Esophagus muscularis mucosa (tissue), 4 donors: ENCODE measurements around the gene CHRNA4. TPM values are rescaled to one million over a fixed set of nuclear protein-coding genes. Genes with fewer than 3 reads are reported as not detected.
A peak's percentile ranks its signal among the peaks of the same experiment; 100 is the strongest.

Experiments
- DNase-seq: peaks from one replicate; pipeline ENCODE4 v3.0.0-alpha.2; 2017; ENCODE audit errors: extremely low spot score
- H3K27ac ChIP-seq, 4 donors: fragments of 200-600 bp; sonication (generic); replicated peaks in 1 of 4; 1 replicate in 3 of 4; 2 replicates in 1 of 4; pipeline ENCODE4 v1.5.1; 2016 to 2019; ENCODE audit warnings: mild to moderate bottlenecking in 1 of 4
- H3K27me3 ChIP-seq, 4 donors: fragments of 200-600 bp; sonication (generic); one replicate each; pipeline versions ENCODE4 v1.5.1 to v1.6.0; 2016 to 2019
- H3K36me3 ChIP-seq, 4 donors: fragments of 200-600 bp; sonication (generic); one replicate each; pipeline ENCODE4 v1.5.1; 2016 to 2019
- H3K4me1 ChIP-seq, 4 donors: fragments of 200-600 bp; sonication (generic); one replicate each; pipeline ENCODE4 v1.5.1; 2016 to 2019
- H3K4me3 ChIP-seq, 4 donors: fragments of 200-600 bp; sonication (generic); 1 replicate in 2 of 4; 2 replicates in 2 of 4; pipeline ENCODE4 v1.5.1; 2016 to 2019; ENCODE audit warnings: mild to moderate bottlenecking in 4 of 4, moderate library complexity in 1 of 4
- H3K9me3 ChIP-seq, 4 donors: fragments of 200-600 bp; sonication (generic); 1 replicate in 3 of 4; 2 replicates in 1 of 4; pipeline ENCODE4 v1.5.1; 2016 to 2019
- CTCF ChIP-seq, 3 experiments: fragments of 200-600 bp in 2 of 3; fragments of 450-650 bp in 1 of 3; sonication (generic) in 2 of 3; IDR thresholded peaks; one replicate each; pipeline ENCODE4 v1.5.1; 2017 to 2019; ENCODE audit warnings: antibody characterized with exemption in 3 of 3, mild to moderate bottlenecking in 2 of 3, moderate library complexity in 1 of 3
- EP300 ChIP-seq: sonication (generic); formaldehyde crosslinking; IDR thresholded peaks from one replicate; pipeline ENCODE4 v1.6.1; 2017; ENCODE audit warnings: antibody characterized with exemption
- POLR2A ChIP-seq: fragments of 450-650 bp; IDR thresholded peaks from one replicate; pipeline ENCODE4 v1.6.1; 2017; ENCODE audit warnings: antibody characterized with exemption, moderate library complexity, mild to moderate bottlenecking, low read depth
- POLR2AphosphoS5 ChIP-seq, 2 donors: sonication (generic); formaldehyde crosslinking; IDR thresholded peaks; one replicate each; pipeline ENCODE4 v1.6.1; 2017; ENCODE audit warnings: antibody characterized with exemption in 2 of 2
- WGBS: methylation state at CpG from one replicate; pipeline ENCODE4 v1.1.5; 2018; 5-methylcytosine and 5-hydroxymethylcytosine counted together
- intact Hi-C: fragments of 100-400 bp; cut with DNase I; formaldehyde crosslinking; loops from one replicate; pipeline ENCODE4 v1.15.1; 2023
- total RNA-seq, 4 donors: library from RNA; depleted of rRNA; stranded (reverse); fragments of >200 nt; gene quantifications; one replicate each; pipeline versions ENCODE4 v1.1.0 to v1.2.1, GENCODE V29; 2016

The CHRNA4 gene
- total RNA-seq, 4 donors from 2014 or later = not detected

GRCh38 chr20:63323357-63323981 lies 37.7 kb downstream of the CHRNA4 start:
- DNase-seq = no peak
- Histone ChIP-seq H3K27ac (no peak overlapping the region), H3K27me3 (peaks cover 0 to 86% (median 0%) of the 10 kb centered on the region in 4 donors), H3K4me3 (no peak overlapping the region), H3K4me1 (peaks cover 0 to 15% (median 8%) of the 10 kb centered on the region in 4 donors), H3K36me3 (no peaks in the 10 kb centered on the region), H3K9me3 (no peaks in the 10 kb centered on the region)
- intact Hi-C loops = no loop called here
- no peak for TF ChIP-seq CTCF (IDR thresholded peaks at IDR 0.05)
- no peak for TF ChIP-seq POLR2A
- no peak for TF ChIP-seq POLR2AphosphoS5 (IDR thresholded peaks at IDR 0.05)
- no peak for TF ChIP-seq EP300
- 58% methylated on average over 18 of the region's 18 CpGs for WGBS

- WGBS = 30% methylated on average over 15 of the region's 15 CpGs
- peaks cover 0 to 15% (median 8%) of the 10 kb centered on the region in 4 donors for H3K4me1 ChIP-seq
- no peak for DNase-seq
- no peaks in the 10 kb centered on the region for H3K9me3 ChIP-seq
- TF ChIP-seq POLR2A = no peak
- no peak overlapping the region for H3K4me3 ChIP-seq
- H3K36me3 ChIP-seq = no peaks in the 10 kb centered on the region
- H3K27me3 ChIP-seq = peaks cover 0 to 83% (median 0%) of the 10 kb centered on the region in 4 donors
- intact Hi-C loops = no loop called here
- H3K27ac ChIP-seq = no peak overlapping the region
These were observed 38.2 kb downstream of the CHRNA4 start for GRCh38 chr20:63322933-63323273.

GRCh38 chr20:63322146-63322932 lies 38.8 kb downstream of the CHRNA4 start:
- TF ChIP-seq POLR2A = no peak
- no peak for TF ChIP-seq CTCF (IDR thresholded peaks at IDR 0.05)
- no peak for TF ChIP-seq POLR2AphosphoS5 (IDR thresholded peaks at IDR 0.05)
- no peak for TF ChIP-seq EP300
- no peaks in the 10 kb centered on the region for H3K9me3 ChIP-seq
- DNase-seq = no peak
- intact Hi-C loops = no loop called here
- H3K27ac ChIP-seq = no peak overlapping the region
- H3K4me1 ChIP-seq = peaks cover 0 to 15% (median 8%) of the 10 kb centered on the region in 4 donors
- no peaks in the 10 kb centered on the region for H3K36me3 ChIP-seq
- no peak overlapping the region for H3K4me3 ChIP-seq
- H3K27me3 ChIP-seq = peaks cover 0 to 78% (median 0%) of the 10 kb centered on the region in 4 donors
- 64% methylated on average over 29 of the region's 34 CpGs for WGBS

GRCh38 chr20:63321148-63321831 lies 39.9 kb downstream of the CHRNA4 start:
- intact Hi-C loops = no loop called here
- peaks cover 0 to 15% (median 8%) of the 10 kb centered on the region in 4 donors for H3K4me1 ChIP-seq
- 57% methylated on average over 9 of the region's 20 CpGs for WGBS
- H3K27ac ChIP-seq = no peak overlapping the region
- H3K27me3 ChIP-seq = peaks cover 0 to 74% (median 0%) of the 10 kb centered on the region in 4 donors
- no peak overlapping the region for H3K4me3 ChIP-seq
- no peaks in the 10 kb centered on the region for H3K36me3 ChIP-seq
- H3K9me3 ChIP-seq = no peaks in the 10 kb centered on the region
- no peak for DNase-seq
- no peak for TF ChIP-seq EP300
- no peak for TF ChIP-seq POLR2A
- no peak for TF ChIP-seq CTCF (IDR thresholded peaks at IDR 0.05)
- peak in 1 of 2 donors; percentile 16 for TF ChIP-seq POLR2AphosphoS5 (IDR thresholded peaks at IDR 0.05)

- Histone ChIP-seq H3K36me3 (no peaks in the 10 kb centered on the region), H3K9me3 (no peaks in the 10 kb centered on the region), H3K27me3 (peaks cover 0 to 74% (median 0%) of the 10 kb centered on the region in 4 donors), H3K4me1 (peaks cover 0 to 15% (median 8%) of the 10 kb centered on the region in 4 donors), H3K27ac (no peak overlapping the region), H3K4me3 (no peak overlapping the region)
- 74% methylated on average over 5 of the region's 10 CpGs for WGBS
- DNase-seq = no peak
- TF ChIP-seq EP300 (no peak), POLR2A (no peak), POLR2AphosphoS5 (IDR thresholded peaks at IDR 0.05) (no peak), CTCF (IDR thresholded peaks at IDR 0.05) (no peak)
- intact Hi-C loops = no loop called here
These were observed 40.5 kb downstream of the CHRNA4 start for GRCh38 chr20:63320616-63321147.
